ENCODE measurements around the gene IFT122. TPM values are rescaled to one million over a fixed set of nuclear protein-coding genes. Genes with fewer than 3 reads are reported as not detected.

IFT122 gene
- total and polyA plus RNA-seq, 2 donors (not counting 3 experiments of a cell fraction or from before 2014, with no cell fraction given), result 38.4 to 41.7 TPM

DNA sequence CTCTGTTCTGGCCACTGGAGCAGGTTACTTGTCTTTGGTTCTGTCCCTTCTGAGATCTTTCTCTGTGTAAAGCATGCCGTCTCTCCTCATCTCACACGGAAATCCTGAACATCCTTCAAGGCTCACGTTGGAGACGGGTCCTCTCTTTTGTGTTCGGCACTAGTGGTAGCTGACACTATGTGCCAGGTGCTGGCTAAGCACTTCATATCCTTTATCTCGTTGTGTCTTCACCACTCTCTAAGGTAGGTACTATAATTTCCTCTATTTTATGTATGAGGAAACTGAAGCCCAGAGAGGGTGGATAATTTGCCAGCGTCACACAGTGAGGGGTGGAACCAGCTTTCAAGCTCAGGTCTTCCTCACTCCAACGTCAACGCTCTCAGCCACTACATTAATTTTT is 1.2 kb downstream of the IFT122 start:
- BruUV-seq (replicated peaks), result no TSS peak
- H3K79me2 ChIP-seq (ENCODE audit: control insufficient read depth, insufficient read depth, low read length), result peaks cover 28% of the 10 kb centered on the region
- H3K9me1 ChIP-seq (replicated peaks; ENCODE audit: control insufficient read depth, extremely low read depth, insufficient read depth, low read length), result no peaks in the 10 kb centered on the region
- intact Hi-C loops (cut with micrococcal nuclease), result loop anchor here (2.0 kb wide), 4 partner anchors 42 to 178 kb away; no protein-coding TSS in a partner anchor
- ChIA-PET CTCF (interaction anchor here (0.8 to 2.7 kb wide), 14 partner anchors 9 to 434 kb away, joined by 3 to 13 read pairs (median 4); partner anchors contain the start of gene EFCAB12), POLR2A (interaction anchor here (0.7 to 2.0 kb wide), 3 partner anchors 10 to 125 kb away, joined by 3 to 9 read pairs (median 4); partner anchors contain the start of gene EFCAB12)
- peaks cover 0 to 4% of the 10 kb centered on the region in 2 experiments for H3K36me3 ChIP-seq (ENCODE audit: control insufficient read depth in 2 of 2, extremely low read depth in 1 of 2, insufficient read depth in 2 of 2, low read length in 2 of 2)
- H3K27me3 ChIP-seq (ENCODE audit: control insufficient read depth in 2 of 2, insufficient read depth in 2 of 2, low read length in 2 of 2), result no peaks in the 10 kb centered on the region
- dilution Hi-C loops (cut with MboI; ENCODE audit: extremely low pct_ligation_motif_present, low sequenced_read_pairs), result no loop called here
- no peaks in the 10 kb centered on the region for H4K20me1 ChIP-seq (replicated peaks; ENCODE audit: control insufficient read depth, extremely low read depth, insufficient read depth, low read length)
- peak overlapping the region; percentile 72 for H3K9ac ChIP-seq (replicated peaks; ENCODE audit: extremely low read depth, insufficient read depth, low read length)
- H3K4me2 ChIP-seq (ENCODE audit: insufficient read depth, low read length), result peak overlapping the region; percentile 88
- H3K27ac ChIP-seq (ENCODE audit: insufficient read depth, low read depth, low read length), result peak overlapping the region; percentile 75
- peak overlapping the region; percentile 18 for H2AFZ ChIP-seq (ENCODE audit: low read depth, low read length)
- H3K4me1 ChIP-seq (ENCODE audit: control insufficient read depth, extremely low read depth, insufficient read depth, low read length), result peaks cover 44% of the 10 kb centered on the region
- FAIRE-seq (no peak), DNase-seq (ENCODE audit: low read depth, low spot score) (no peak)
- no peaks in the 10 kb centered on the region for H3K9me3 ChIP-seq (replicated peaks; ENCODE audit: control insufficient read depth, insufficient read depth, low read length)
- peak overlapping the region; percentile 5 to 76 (median 56) for H3K4me3 ChIP-seq (replicated peaks in 1 of 3; ENCODE audit: insufficient read depth in 1 of 3, low read depth in 1 of 3, low read length in 3 of 3)
- TF ChIP-seq EZH2 (IDR thresholded peaks at IDR 0.05; ENCODE audit: borderline replicate concordance, low read depth, low read length, severe bottlenecking) (no peak), POLR2A (IDR thresholded peaks at IDR 0.05; ENCODE audit: low read depth, low read length) (peak; percentile 15)

DNA sequence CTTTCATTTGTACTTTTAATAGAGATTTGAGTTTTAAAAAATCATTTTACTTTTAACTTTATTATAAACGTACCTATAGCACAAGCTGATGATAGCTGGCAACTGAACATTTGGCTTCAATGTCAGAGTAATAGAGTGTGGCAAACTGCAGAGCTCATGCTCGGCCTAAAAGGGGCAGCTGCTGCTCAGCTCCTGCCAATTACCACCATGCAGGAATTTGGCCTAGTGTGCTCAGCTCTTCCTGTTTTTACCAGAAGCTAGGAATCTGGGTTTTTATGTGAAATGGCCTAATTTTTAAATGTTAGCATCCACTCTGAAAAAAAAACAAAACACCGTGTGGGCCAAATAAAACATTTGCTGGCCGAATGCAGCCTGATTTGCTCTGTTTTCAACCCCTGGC is 1.8 kb downstream of the IFT122 start:
- no peaks in the 10 kb centered on the region for H3K9me1 ChIP-seq (replicated peaks; ENCODE audit: control insufficient read depth, extremely low read depth, insufficient read depth, low read length)
- peak overlapping the region; percentile 75 for H3K27ac ChIP-seq (ENCODE audit: insufficient read depth, low read depth, low read length)
- peak overlapping the region; percentile 88 for H3K4me2 ChIP-seq (ENCODE audit: insufficient read depth, low read length)
- peaks cover 28% of the 10 kb centered on the region for H3K79me2 ChIP-seq (ENCODE audit: control insufficient read depth, insufficient read depth, low read length)
- peaks cover 0 to 4% of the 10 kb centered on the region in 2 experiments for H3K36me3 ChIP-seq (ENCODE audit: control insufficient read depth in 2 of 2, extremely low read depth in 1 of 2, insufficient read depth in 2 of 2, low read length in 2 of 2)
- peak; percentile 27 for TF ChIP-seq POLR2AphosphoS5 (IDR thresholded peaks at IDR 0.05; ENCODE audit: insufficient read depth, low read depth, low read length)
- TF ChIP-seq, protein P1, sequence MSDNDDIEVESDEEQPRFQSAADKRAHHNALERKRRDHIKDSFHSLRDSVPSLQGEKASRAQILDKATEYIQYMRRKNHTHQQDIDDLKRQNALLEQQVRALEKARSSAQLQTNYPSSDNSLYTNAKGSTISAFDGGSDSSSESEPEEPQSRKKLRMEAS (IDR thresholded peaks at IDR 0.05; ENCODE audit: insufficient read depth, insufficient read length), result no peak
- H3K9me3 ChIP-seq (replicated peaks; ENCODE audit: control insufficient read depth, insufficient read depth, low read length), result no peaks in the 10 kb centered on the region
- BruUV-seq (replicated peaks), result no TSS peak
- dilution Hi-C loops (cut with MboI; ENCODE audit: extremely low pct_ligation_motif_present, low sequenced_read_pairs), result no loop called here
- peaks cover 44% of the 10 kb centered on the region for H3K4me1 ChIP-seq (ENCODE audit: control insufficient read depth, extremely low read depth, insufficient read depth, low read length)
- H3K9ac ChIP-seq (replicated peaks; ENCODE audit: extremely low read depth, insufficient read depth, low read length), result peak overlapping the region; percentile 72
- no peaks in the 10 kb centered on the region for H3K27me3 ChIP-seq (ENCODE audit: control insufficient read depth in 2 of 2, insufficient read depth in 2 of 2, low read length in 2 of 2)
- peak overlapping the region in 1 of 3 experiments; percentile 76 for H3K4me3 ChIP-seq (replicated peaks in 1 of 3; ENCODE audit: insufficient read depth in 1 of 3, low read depth in 1 of 3, low read length in 3 of 3)
- ChIA-PET POLR2A (interaction anchor here (0.7 to 2.0 kb wide), 3 partner anchors 9 to 126 kb away, joined by 3 to 9 read pairs (median 4); partner anchors contain the start of gene EFCAB12), CTCF (interaction anchor here (0.7 to 2.7 kb wide), 15 partner anchors 8 to 434 kb away, joined by 3 to 13 read pairs (median 3); partner anchors contain the start of gene EFCAB12)
- intact Hi-C loops (cut with micrococcal nuclease), result loop anchor here (1.0 to 2.0 kb wide), 5 partner anchors 9 to 177 kb away; no protein-coding TSS in a partner anchor
- peak; percentile 90 for DNase-seq (ENCODE audit: low read depth, low spot score)
- H2AFZ ChIP-seq (ENCODE audit: low read depth, low read length), result peak overlapping the region; percentile 32
- FAIRE-seq, result peak; percentile 88
- no peaks in the 10 kb centered on the region for H4K20me1 ChIP-seq (replicated peaks; ENCODE audit: control insufficient read depth, extremely low read depth, insufficient read depth, low read length)

All from endothelial cell of umbilical vein (primary cell).